Endothelial cell (in vitro differentiated cells): ENCODE results near the gene FOXL1. TPM values are rescaled to one million over a fixed set of nuclear protein-coding genes. Genes with fewer than 3 reads are reported as not detected.
A peak's percentile ranks its signal among the peaks of the same experiment; 100 is the strongest.

Experiments used
- DNase-seq: peaks from one replicate; pipeline ENCODE4 v3.0.0; 2021; ENCODE audit warnings: low spot score
- H3K27ac Mint-ChIP-seq: one replicate; pipeline ENCODE4 v1.8.0; 2021; ENCODE audit warnings: mixed read lengths, inconsistent platforms; ENCODE audit not compliant: unreplicated experiment
- H3K27me3 Mint-ChIP-seq: one replicate; pipeline ENCODE4 v1.8.0; 2021; ENCODE audit warnings: mild to moderate bottlenecking, moderate library complexity, mixed read lengths, inconsistent platforms; ENCODE audit not compliant: unreplicated experiment
- H3K36me3 Mint-ChIP-seq: one replicate; pipeline ENCODE4 v1.8.0; 2021; ENCODE audit warnings: mild to moderate bottlenecking, low read depth, mixed read lengths, inconsistent platforms; ENCODE audit not compliant: unreplicated experiment
- H3K4me1 Mint-ChIP-seq: one replicate; pipeline ENCODE4 v1.8.0; 2021; ENCODE audit warnings: mild to moderate bottlenecking, mixed read lengths, inconsistent platforms; ENCODE audit not compliant: unreplicated experiment
- H3K4me3 Mint-ChIP-seq: one replicate; pipeline ENCODE4 v1.8.0; 2021; ENCODE audit warnings: mild to moderate bottlenecking, mixed read lengths, inconsistent platforms; ENCODE audit not compliant: unreplicated experiment
- H3K9me3 Mint-ChIP-seq: one replicate; pipeline ENCODE4 v1.8.0; 2021; ENCODE audit warnings: mixed read lengths, inconsistent platforms; ENCODE audit not compliant: unreplicated experiment
- total RNA-seq: library from RNA; stranded (reverse); fragmentation: NEBNext Ultra II Directional; extraction: Animal tissue kit (Norgen Biotek cat#: 25700); gene quantifications from one replicate; pipeline ENCODE4 v1.2.1, GENCODE V29; 2021; ENCODE audit not compliant: unreplicated experiment
- TF ChIP-seq, protein P1 (sequence below): fragments of 200-600 bp; sonication (generic); IDR thresholded peaks from one replicate; pipeline ENCODE4 v1.5.0; 2021; ENCODE audit warnings: antibody characterized with exemption; ENCODE audit not compliant: unreplicated experiment

FOXL1 gene
- total RNA-seq, 1 donor from 2014 or later: 3.4 TPM

- TF ChIP-seq, protein P1, sequence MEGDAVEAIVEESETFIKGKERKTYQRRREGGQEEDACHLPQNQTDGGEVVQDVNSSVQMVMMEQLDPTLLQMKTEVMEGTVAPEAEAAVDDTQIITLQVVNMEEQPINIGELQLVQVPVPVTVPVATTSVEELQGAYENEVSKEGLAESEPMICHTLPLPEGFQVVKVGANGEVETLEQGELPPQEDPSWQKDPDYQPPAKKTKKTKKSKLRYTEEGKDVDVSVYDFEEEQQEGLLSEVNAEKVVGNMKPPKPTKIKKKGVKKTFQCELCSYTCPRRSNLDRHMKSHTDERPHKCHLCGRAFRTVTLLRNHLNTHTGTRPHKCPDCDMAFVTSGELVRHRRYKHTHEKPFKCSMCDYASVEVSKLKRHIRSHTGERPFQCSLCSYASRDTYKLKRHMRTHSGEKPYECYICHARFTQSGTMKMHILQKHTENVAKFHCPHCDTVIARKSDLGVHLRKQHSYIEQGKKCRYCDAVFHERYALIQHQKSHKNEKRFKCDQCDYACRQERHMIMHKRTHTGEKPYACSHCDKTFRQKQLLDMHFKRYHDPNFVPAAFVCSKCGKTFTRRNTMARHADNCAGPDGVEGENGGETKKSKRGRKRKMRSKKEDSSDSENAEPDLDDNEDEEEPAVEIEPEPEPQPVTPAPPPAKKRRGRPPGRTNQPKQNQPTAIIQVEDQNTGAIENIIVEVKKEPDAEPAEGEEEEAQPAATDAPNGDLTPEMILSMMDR: no peak
- peaks cover 8% of the 10 kb centered on the region for H3K36me3 Mint-ChIP-seq
- H3K27me3 Mint-ChIP-seq: peaks cover 24% of the 10 kb centered on the region
- H3K4me3 Mint-ChIP-seq: peak overlapping the region; percentile 88
- H3K9me3 Mint-ChIP-seq: no peaks in the 10 kb centered on the region
- peaks cover 48% of the 10 kb centered on the region for H3K4me1 Mint-ChIP-seq
- peak overlapping the region; percentile 28 for H3K27ac Mint-ChIP-seq
- DNase-seq: no peak
These were observed 906 bp upstream of the FOXL1 start for GRCh38 chr16:86577314-86577971.

- Mint-ChIP-seq H3K9me3 (no peaks in the 10 kb centered on the region), H3K4me1 (peaks cover 43% of the 10 kb centered on the region), H3K27me3 (peaks cover 24% of the 10 kb centered on the region), H3K4me3 (peak overlapping the region; percentile 86), H3K36me3 (peaks cover 8% of the 10 kb centered on the region), H3K27ac (no peak overlapping the region)
- TF ChIP-seq, protein P1: no peak
- DNase-seq: peak; percentile 35
These were observed 390 bp downstream of the FOXL1 start for GRCh38 chr16:86578611-86579267.

DNA sequence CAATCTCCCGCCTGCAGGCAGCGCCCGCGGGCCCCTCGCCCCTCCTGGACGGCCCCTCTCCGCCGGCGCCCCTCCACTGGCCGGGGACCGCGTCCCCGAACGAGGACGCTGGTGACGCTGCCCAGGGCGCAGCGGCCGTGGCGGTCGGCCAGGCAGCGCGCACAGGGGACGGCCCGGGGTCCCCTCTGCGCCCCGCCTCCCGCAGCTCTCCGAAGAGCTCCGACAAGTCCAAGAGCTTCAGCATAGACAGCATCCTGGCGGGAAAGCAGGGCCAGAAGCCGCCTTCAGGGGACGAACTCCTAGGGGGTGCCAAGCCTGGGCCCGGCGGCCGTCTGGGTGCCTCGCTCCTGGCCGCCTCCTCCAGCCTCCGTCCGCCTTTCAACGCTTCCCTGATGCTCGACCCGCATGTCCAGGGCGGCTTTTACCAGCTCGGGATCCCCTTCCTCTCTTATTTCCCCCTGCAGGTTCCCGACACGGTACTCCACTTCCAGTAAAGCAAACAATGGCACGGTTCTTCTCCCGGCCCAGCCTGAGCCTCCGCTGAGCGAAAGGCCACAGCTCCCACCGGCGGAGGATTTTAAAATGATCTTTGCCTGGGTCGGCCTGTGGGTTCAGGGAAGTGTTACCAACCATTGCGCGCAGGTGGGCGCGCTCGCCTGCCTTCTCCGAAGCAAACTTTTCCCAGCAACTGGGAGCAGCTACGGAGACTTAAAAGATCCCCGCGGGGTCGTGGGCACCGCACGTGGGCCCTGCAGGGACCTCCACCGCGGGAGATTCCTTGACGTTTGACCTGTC lies 1.1 kb downstream of the FOXL1 start:
- H3K27me3 Mint-ChIP-seq: peaks cover 22% of the 10 kb centered on the region
- TF ChIP-seq, protein P1: no peak
- no peaks in the 10 kb centered on the region for H3K9me3 Mint-ChIP-seq
- H3K27ac Mint-ChIP-seq: peak overlapping the region; percentile 74
- peaks cover 41% of the 10 kb centered on the region for H3K4me1 Mint-ChIP-seq
- DNase-seq: peak; percentile 25
- peaks cover 5% of the 10 kb centered on the region for H3K36me3 Mint-ChIP-seq
- peak overlapping the region; percentile 90 for H3K4me3 Mint-ChIP-seq

DNA sequence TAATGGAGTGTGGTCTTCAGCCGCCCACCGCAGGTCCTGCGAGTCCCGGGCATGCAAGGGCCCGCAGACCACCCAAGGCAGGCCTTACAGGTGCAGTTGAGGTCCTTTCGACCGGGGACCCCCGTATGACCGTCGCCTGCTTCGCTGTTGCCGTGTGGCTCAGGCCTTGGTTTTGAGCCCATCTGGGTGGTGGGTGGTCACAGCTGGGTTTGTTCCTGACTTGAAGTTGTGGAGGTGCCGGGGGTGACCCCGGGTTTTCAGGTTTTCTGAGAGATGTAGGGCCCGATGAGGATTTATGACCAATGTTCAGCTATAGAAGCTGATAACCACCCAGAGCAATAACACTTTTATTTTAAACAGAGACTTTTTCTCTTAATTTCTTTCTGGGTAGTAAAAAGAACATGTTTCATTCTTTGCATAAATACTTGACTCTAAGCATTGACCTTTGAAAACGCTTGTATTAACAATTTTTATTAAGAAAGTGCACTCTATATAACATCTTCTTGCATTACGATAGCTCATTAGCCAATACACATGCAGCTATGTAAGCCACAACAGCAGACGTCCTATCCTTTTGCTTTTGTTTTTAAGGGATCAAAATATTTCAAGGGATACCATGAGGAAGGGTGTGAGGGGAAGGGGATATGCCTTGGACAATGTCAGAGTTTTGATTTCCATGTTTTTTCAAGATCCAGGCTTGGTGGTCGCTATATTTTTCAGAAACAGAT lies 1.9 kb downstream of the FOXL1 start:
- Mint-ChIP-seq H3K27ac (no peak overlapping the region), H3K4me1 (peaks cover 35% of the 10 kb centered on the region), H3K9me3 (no peaks in the 10 kb centered on the region), H3K27me3 (peaks cover 19% of the 10 kb centered on the region), H3K36me3 (peaks cover 4% of the 10 kb centered on the region), H3K4me3 (peak overlapping the region; percentile 67)
- TF ChIP-seq, protein P1: no peak
- DNase-seq: no peak
